GM12801 (cell line): ENCODE results near the gene SORCS3.

ENCODE experiments used
- CTCF ChIP-seq: IDR thresholded peaks from one replicate; pipeline ENCODE4 v1.5.1; 2011; ENCODE audit warnings: control low read depth; ENCODE audit not compliant: insufficient read length; ENCODE audit errors: extremely low read depth

The SORCS3 gene

GRCh38 chr10:105269689-105270088 lies 628.6 kb downstream of the SORCS3 start:
- no peak for TF ChIP-seq CTCF

- no peak for TF ChIP-seq CTCF
Measured at GRCh38 chr10:105274556-105275070, 633.5 kb downstream of the SORCS3 start.

- no peak for TF ChIP-seq CTCF
Measured at GRCh38 chr10:105278439-105278838, 637.3 kb downstream of the SORCS3 start.

- no peak for TF ChIP-seq CTCF
Measured at GRCh38 chr10:105279101-105279500, 638.0 kb downstream of the SORCS3 start.

- TF ChIP-seq CTCF: no peak
Measured at GRCh38 chr10:105280895-105281294, 639.8 kb downstream of the SORCS3 start.

GRCh38 chr10:105284476-105285215 lies 643.6 kb downstream of the SORCS3 start:
- TF ChIP-seq CTCF: no peak

GRCh38 chr10:105288026-105288425 lies 646.9 kb downstream of the SORCS3 start:
- TF ChIP-seq CTCF: no peak
